GM23338 (cell line): ENCODE measurements around the gene TMEM117.

ENCODE experiments used
- CREB1 ChIP-seq: fragments of 250-450 bp; sonication (Bioruptor Pico); IDR thresholded peaks from 2 replicates; pipeline ENCODE4 v1.5.0; 2020; ENCODE audit warnings: low read depth, mild to moderate bottlenecking, moderate library complexity
- CTCF ChIP-seq, 2 experiments: fragments of 200-600 bp in 1 of 2; sonication (generic) in 1 of 2; conservative IDR thresholded peaks; 2 replicates each; pipeline versions ENCODE4 v1.5.1 to v1.6.1; 2016 to 2017; ENCODE audit warnings: antibody characterized with exemption in 2 of 2, low read depth in 2 of 2, mild to moderate bottlenecking in 2 of 2, moderate library complexity in 1 of 2
- ETS1 ChIP-seq: IDR thresholded peaks from 2 replicates; pipeline ENCODE4 v1.6.1; 2016; ENCODE audit warnings: antibody characterized with exemption
- EZH2 ChIP-seq: fragments of 200-600 bp; sonication (generic); IDR thresholded peaks from one replicate; pipeline ENCODE4 v1.8.0; 2017; ENCODE audit warnings: antibody characterized with exemption, mild to moderate bottlenecking, low read depth; ENCODE audit not compliant: unreplicated experiment
- EZH2phosphoT487 ChIP-seq: fragments of 200-600 bp; sonication (generic); IDR thresholded peaks from one replicate; pipeline ENCODE4 v1.8.1; 2018; ENCODE audit warnings: antibody characterized with exemption; ENCODE audit not compliant: unreplicated experiment
- JUNB ChIP-seq: IDR thresholded peaks from one replicate; pipeline ENCODE4 v1.6.1; 2016; ENCODE audit warnings: antibody characterized with exemption; ENCODE audit not compliant: unreplicated experiment
- NANOG ChIP-seq: IDR thresholded peaks from 2 replicates; pipeline ENCODE4 v1.6.1; 2016; ENCODE audit warnings: antibody characterized with exemption, borderline replicate concordance
- POLR2AphosphoS5 ChIP-seq: IDR thresholded peaks from 2 replicates; pipeline ENCODE4 v1.6.1; 2016; ENCODE audit warnings: antibody characterized with exemption, low read depth
- REST ChIP-seq: IDR thresholded peaks from one replicate; pipeline ENCODE4 v1.6.1; 2018; ENCODE audit warnings: antibody characterized with exemption; ENCODE audit not compliant: unreplicated experiment
- STAT1 ChIP-seq: IDR thresholded peaks from one replicate; pipeline ENCODE4 v1.6.1; 2016; ENCODE audit warnings: antibody characterized with exemption; ENCODE audit not compliant: unreplicated experiment
- ZNF114 ChIP-seq: fragments of 250-450 bp; sonication (Bioruptor Pico); IDR thresholded peaks from 2 replicates; pipeline ENCODE4 v1.5.0; 2020; ENCODE audit warnings: mild to moderate bottlenecking, moderate library complexity
- ZNF331 ChIP-seq: fragments of 250-450 bp; sonication (Bioruptor Pico); IDR thresholded peaks from 2 replicates; pipeline ENCODE4 v1.5.0; 2020; ENCODE audit warnings: low read depth, mild to moderate bottlenecking, moderate library complexity
- ZNF462 ChIP-seq: fragments of 250-450 bp; sonication (Bioruptor Pico); IDR thresholded peaks from 2 replicates; pipeline ENCODE4 v1.5.0; 2020; ENCODE audit warnings: mild to moderate bottlenecking, moderate library complexity

- peak; percentile 61 to 71 for TF ChIP-seq CTCF (conservative IDR thresholded peaks at IDR 0.05; ENCODE audit: low read depth in 2 of 2)
- TF ChIP-seq ETS1, result no peak
- TF ChIP-seq EZH2, result no peak
- no peak for TF ChIP-seq REST
- TF ChIP-seq POLR2AphosphoS5, result no peak
- TF ChIP-seq CREB1 (CRISPR knock-in tag), result no peak
- TF ChIP-seq EZH2phosphoT487, result no peak
- TF ChIP-seq STAT1, result no peak
- no peak for TF ChIP-seq ZNF331 (CRISPR knock-in tag)
- no peak for TF ChIP-seq JUNB
- no peak for TF ChIP-seq NANOG
- TF ChIP-seq ZNF114 (CRISPR knock-in tag), result no peak
- no peak for TF ChIP-seq ZNF462 (CRISPR knock-in tag)
These were observed 179.6 kb downstream of the TMEM117 start for GRCh38 chr12:44015333-44015941.
